ENCODE results near the gene CCDC106.

GRCh38 chr19:55602104-55603001 is 45.7 kb upstream of the CCDC106 start:
- TF ChIP-seq, protein P1, sequence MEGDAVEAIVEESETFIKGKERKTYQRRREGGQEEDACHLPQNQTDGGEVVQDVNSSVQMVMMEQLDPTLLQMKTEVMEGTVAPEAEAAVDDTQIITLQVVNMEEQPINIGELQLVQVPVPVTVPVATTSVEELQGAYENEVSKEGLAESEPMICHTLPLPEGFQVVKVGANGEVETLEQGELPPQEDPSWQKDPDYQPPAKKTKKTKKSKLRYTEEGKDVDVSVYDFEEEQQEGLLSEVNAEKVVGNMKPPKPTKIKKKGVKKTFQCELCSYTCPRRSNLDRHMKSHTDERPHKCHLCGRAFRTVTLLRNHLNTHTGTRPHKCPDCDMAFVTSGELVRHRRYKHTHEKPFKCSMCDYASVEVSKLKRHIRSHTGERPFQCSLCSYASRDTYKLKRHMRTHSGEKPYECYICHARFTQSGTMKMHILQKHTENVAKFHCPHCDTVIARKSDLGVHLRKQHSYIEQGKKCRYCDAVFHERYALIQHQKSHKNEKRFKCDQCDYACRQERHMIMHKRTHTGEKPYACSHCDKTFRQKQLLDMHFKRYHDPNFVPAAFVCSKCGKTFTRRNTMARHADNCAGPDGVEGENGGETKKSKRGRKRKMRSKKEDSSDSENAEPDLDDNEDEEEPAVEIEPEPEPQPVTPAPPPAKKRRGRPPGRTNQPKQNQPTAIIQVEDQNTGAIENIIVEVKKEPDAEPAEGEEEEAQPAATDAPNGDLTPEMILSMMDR (IDR thresholded peaks at IDR 0.05) = no peak
- no peak for TF ChIP-seq POLR2A (IDR thresholded peaks at IDR 0.05)
